ENCODE data around the gene MRM3. TPM values are rescaled to one million over a fixed set of nuclear protein-coding genes. Genes with fewer than 3 reads are reported as not detected.

MRM3 gene
- total and polyA plus RNA-seq, 2 of the 4 experiments (the other 2 are of a cell fraction) = 9.0 to 15.2 TPM

DNA sequence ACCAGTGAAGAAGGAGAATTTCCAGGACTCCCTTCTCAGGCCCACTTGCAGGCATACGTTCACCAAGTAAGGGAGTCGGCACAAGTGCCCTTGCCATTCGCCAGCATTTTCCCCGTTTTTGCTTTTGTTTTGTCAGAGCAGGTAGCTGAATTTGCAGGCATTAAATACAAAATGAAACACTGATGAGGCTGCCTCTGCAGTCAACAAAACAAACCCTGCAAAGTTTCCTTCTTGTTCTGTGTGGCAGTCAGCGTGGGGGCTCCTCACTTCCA is 7.9 kb upstream of the MRM3 start:
- ATAC-seq (ENCODE audit: low read depth) (no peak), DNase-seq (no peak)
- 92% methylated on average over 4 of the region's 5 CpGs; no CpG with 5 or more reads in 1 of the 2 experiments for WGBS, 2 experiments (ENCODE audit: extremely low coverage in 2 of 2, insufficient read length in 1 of 2)
- no peak overlapping the region for H3K18ac ChIP-seq (ENCODE audit: low read depth, low read length)
- no peaks in the 10 kb centered on the region for H3K27me3 ChIP-seq (ENCODE audit: control insufficient read depth, insufficient read depth, low read length)
- H3K27ac ChIP-seq (ENCODE audit: insufficient read depth, low read length) = no peak overlapping the region
- no peak overlapping the region for H2AK5ac ChIP-seq (ENCODE audit: low read depth, low read length)
- H3K4me2 ChIP-seq (ENCODE audit: low read depth, low read length) = no peak overlapping the region
- H3K9ac ChIP-seq (ENCODE audit: low read depth, low read length) = no peak overlapping the region
- ChIA-PET POLR2A (ENCODE audit: unreplicated experiment) (no interaction called here), CTCF (interaction anchor here (1.0 kb wide), 2 partner anchors 222 to 282 kb away, joined by 3 read pairs; partner anchors contain the start of gene TIMM22)
- TF ChIP-seq RFX5 (IDR thresholded peaks at IDR 0.05; ENCODE audit: low read depth, low read length) (no peak), FOS (IDR thresholded peaks at IDR 0.05; ENCODE audit: low read depth, low read length) (no peak), NFE2L2 (IDR thresholded peaks at IDR 0.05; ENCODE audit: low read depth, low read length) (no peak), RAD21 (IDR thresholded peaks at IDR 0.05; ENCODE audit: low read length) (no peak), CEBPB (IDR thresholded peaks at IDR 0.05; ENCODE audit: low read depth, low read length) (no peak), CHD1 (IDR thresholded peaks at IDR 0.05; ENCODE audit: low read depth, low read length) (no peak), POLR2A (IDR thresholded peaks at IDR 0.05; ENCODE audit: low read depth, low read length) (no peak), BHLHE40 (IDR thresholded peaks at IDR 0.05; ENCODE audit: low read depth, low read length) (no peak), MXI1 (IDR thresholded peaks at IDR 0.05; ENCODE audit: borderline replicate concordance, low read depth, low read length) (no peak), RCOR1 (IDR thresholded peaks at IDR 0.05; ENCODE audit: insufficient replicate concordance, low read length) (no peak), SMC3 (IDR thresholded peaks at IDR 0.05; ENCODE audit: low read depth, low read length) (no peak)
- TF ChIP-seq, protein P1, sequence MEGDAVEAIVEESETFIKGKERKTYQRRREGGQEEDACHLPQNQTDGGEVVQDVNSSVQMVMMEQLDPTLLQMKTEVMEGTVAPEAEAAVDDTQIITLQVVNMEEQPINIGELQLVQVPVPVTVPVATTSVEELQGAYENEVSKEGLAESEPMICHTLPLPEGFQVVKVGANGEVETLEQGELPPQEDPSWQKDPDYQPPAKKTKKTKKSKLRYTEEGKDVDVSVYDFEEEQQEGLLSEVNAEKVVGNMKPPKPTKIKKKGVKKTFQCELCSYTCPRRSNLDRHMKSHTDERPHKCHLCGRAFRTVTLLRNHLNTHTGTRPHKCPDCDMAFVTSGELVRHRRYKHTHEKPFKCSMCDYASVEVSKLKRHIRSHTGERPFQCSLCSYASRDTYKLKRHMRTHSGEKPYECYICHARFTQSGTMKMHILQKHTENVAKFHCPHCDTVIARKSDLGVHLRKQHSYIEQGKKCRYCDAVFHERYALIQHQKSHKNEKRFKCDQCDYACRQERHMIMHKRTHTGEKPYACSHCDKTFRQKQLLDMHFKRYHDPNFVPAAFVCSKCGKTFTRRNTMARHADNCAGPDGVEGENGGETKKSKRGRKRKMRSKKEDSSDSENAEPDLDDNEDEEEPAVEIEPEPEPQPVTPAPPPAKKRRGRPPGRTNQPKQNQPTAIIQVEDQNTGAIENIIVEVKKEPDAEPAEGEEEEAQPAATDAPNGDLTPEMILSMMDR (conservative IDR thresholded peaks at IDR 0.05; ENCODE audit: low read depth, low read length) = no peak
- TF ChIP-seq, protein P2, sequence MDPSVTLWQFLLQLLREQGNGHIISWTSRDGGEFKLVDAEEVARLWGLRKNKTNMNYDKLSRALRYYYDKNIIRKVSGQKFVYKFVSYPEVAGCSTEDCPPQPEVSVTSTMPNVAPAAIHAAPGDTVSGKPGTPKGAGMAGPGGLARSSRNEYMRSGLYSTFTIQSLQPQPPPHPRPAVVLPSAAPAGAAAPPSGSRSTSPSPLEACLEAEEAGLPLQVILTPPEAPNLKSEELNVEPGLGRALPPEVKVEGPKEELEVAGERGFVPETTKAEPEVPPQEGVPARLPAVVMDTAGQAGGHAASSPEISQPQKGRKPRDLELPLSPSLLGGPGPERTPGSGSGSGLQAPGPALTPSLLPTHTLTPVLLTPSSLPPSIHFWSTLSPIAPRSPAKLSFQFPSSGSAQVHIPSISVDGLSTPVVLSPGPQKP (IDR thresholded peaks at IDR 0.05; ENCODE audit: borderline replicate concordance, low read depth, low read length) = no peak
- TF ChIP-seq, protein P3, sequence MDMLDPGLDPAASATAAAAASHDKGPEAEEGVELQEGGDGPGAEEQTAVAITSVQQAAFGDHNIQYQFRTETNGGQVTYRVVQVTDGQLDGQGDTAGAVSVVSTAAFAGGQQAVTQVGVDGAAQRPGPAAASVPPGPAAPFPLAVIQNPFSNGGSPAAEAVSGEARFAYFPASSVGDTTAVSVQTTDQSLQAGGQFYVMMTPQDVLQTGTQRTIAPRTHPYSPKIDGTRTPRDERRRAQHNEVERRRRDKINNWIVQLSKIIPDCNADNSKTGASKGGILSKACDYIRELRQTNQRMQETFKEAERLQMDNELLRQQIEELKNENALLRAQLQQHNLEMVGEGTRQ (IDR thresholded peaks at IDR 0.05; ENCODE audit: low read depth, low read length) = no peak
- no peak overlapping the region for H2AFZ ChIP-seq (replicated peaks; ENCODE audit: low read length, poor library complexity)
- no TSS peak for BruUV-seq (replicated peaks)
- H3K4ac ChIP-seq (ENCODE audit: low read depth, low read length) = no peak overlapping the region
- no peaks in the 10 kb centered on the region for H3K4me1 ChIP-seq (ENCODE audit: control insufficient read depth, insufficient read depth, low read length)
- H4K5ac ChIP-seq (ENCODE audit: low read depth, low read length) = no peak overlapping the region
- H4K91ac ChIP-seq (ENCODE audit: insufficient read depth, low read depth, low read length) = no peak overlapping the region
- H3K23ac ChIP-seq (ENCODE audit: low read depth, low read length) = no peak overlapping the region
- in situ Hi-C loops (cut with MboI; ENCODE audit: low sequenced_read_pairs) = no loop called here
- dilution Hi-C loops (cut with HindIII; ENCODE audit: low sequenced_read_pairs, unreplicated experiment) = no loop called here
- no peak overlapping the region for H2BK20ac ChIP-seq (ENCODE audit: low read depth, low read length)
- H3K4me3 ChIP-seq (ENCODE audit: insufficient read depth, low read depth, low read length) = no peak overlapping the region
- no peak overlapping the region for H2BK5ac ChIP-seq (ENCODE audit: low read depth, low read length, poor library complexity, severe bottlenecking)
- H4K20me1 ChIP-seq (ENCODE audit: insufficient read depth, low read length) = no peaks in the 10 kb centered on the region
- no peak overlapping the region for H4K8ac ChIP-seq (ENCODE audit: low read depth in 2 of 2, low read length in 2 of 2)
- no peak overlapping the region for H3K56ac ChIP-seq (ENCODE audit: extremely low read depth, insufficient read depth, low read length)
- H2AK9ac ChIP-seq (replicated peaks; ENCODE audit: low read depth, low read length, poor library complexity) = no peak overlapping the region
- H2BK15ac ChIP-seq (ENCODE audit: low read depth, low read length) = no peak overlapping the region
- no peak overlapping the region for H2BK120ac ChIP-seq (ENCODE audit: low read depth, low read length)
- H3K36me3 ChIP-seq (ENCODE audit: control insufficient read depth, insufficient read depth, low read length) = peaks cover 50% of the 10 kb centered on the region
- no peaks in the 10 kb centered on the region for H3K9me3 ChIP-seq (ENCODE audit: control insufficient read depth, insufficient read depth, low read length)
- no peaks in the 10 kb centered on the region for H3K9me1 ChIP-seq (ENCODE audit: insufficient read depth, low read length)
- peaks cover 14 to 38% of the 10 kb centered on the region in 2 experiments for H3K79me1 ChIP-seq (ENCODE audit: low read depth in 1 of 2, low read length in 2 of 2)
- intact Hi-C loops (cut with micrococcal nuclease) = no loop called here
- H3K14ac ChIP-seq (replicated peaks; ENCODE audit: low read depth, low read length) = no peak overlapping the region

Data from IMR-90 (cell line).